Activated CD4-positive, alpha-beta T cell treated with anti-CD3 and anti-CD28 coated beads, Interleukin-2, amount 50 U/mL, for 16 hours (primary cell): ENCODE data around the gene LRRC74B.
"Not testable (repeated sequence)": the region's sequence is repeated elsewhere in the genome, so short reads cannot be mapped to it uniquely, and the experiment has no call there.

ENCODE experiments used
- DNase-seq: peaks from one replicate; pipeline ENCODE4 v3.0.0-alpha.2; 2020

LRRC74B gene

GRCh38 chr22:21055880-21056319 lies 10.2 kb downstream of the LRRC74B start:
- DNase-seq, result no peak

GRCh38 chr22:21060363-21060762 lies 14.6 kb downstream of the LRRC74B start:
- not testable (repeated sequence) for DNase-seq

- not testable (repeated sequence) for DNase-seq
These were observed 16.0 kb downstream of the LRRC74B start for GRCh38 chr22:21061660-21062321.

GRCh38 chr22:21064425-21064824 lies 18.7 kb downstream of the LRRC74B start:
- not testable (repeated sequence) for DNase-seq

GRCh38 chr22:21064917-21065864 lies 19.4 kb downstream of the LRRC74B start:
- DNase-seq, result no peak

- DNase-seq, result no peak
These were observed 21.5 kb downstream of the LRRC74B start for GRCh38 chr22:21067075-21067900.

GRCh38 chr22:21067901-21068680 lies 22.3 kb downstream of the LRRC74B start:
- no peak for DNase-seq

- no peak for DNase-seq
These were observed 23.0 kb downstream of the LRRC74B start for GRCh38 chr22:21068681-21069276.

GRCh38 chr22:21069375-21069774 lies 23.6 kb downstream of the LRRC74B start:
- DNase-seq, result no peak

- no peak for DNase-seq
These were observed 25.2 kb downstream of the LRRC74B start for GRCh38 chr22:21070690-21071615.

- not testable (repeated sequence) for DNase-seq
These were observed 26.1 kb downstream of the LRRC74B start for GRCh38 chr22:21071796-21072195.

- no peak for DNase-seq
These were observed 27.3 kb downstream of the LRRC74B start for GRCh38 chr22:21073023-21073422.

GRCh38 chr22:21073482-21073881 lies 27.7 kb downstream of the LRRC74B start:
- DNase-seq, result no peak

GRCh38 chr22:21074102-21074715 lies 28.5 kb downstream of the LRRC74B start:
- DNase-seq, result no peak

- no peak for DNase-seq
These were observed 29.9 kb downstream of the LRRC74B start for GRCh38 chr22:21075516-21076138.

- no peak for DNase-seq
These were observed 31.3 kb downstream of the LRRC74B start for GRCh38 chr22:21076912-21077625.

GRCh38 chr22:21077884-21078508 lies 32.2 kb downstream of the LRRC74B start:
- no peak for DNase-seq

GRCh38 chr22:21078916-21079315 lies 33.2 kb downstream of the LRRC74B start:
- no peak for DNase-seq
